DLD1 (cell line): ENCODE results near the gene ROS1.
"Not testable (repeated sequence)": the region's sequence is repeated elsewhere in the genome, so short reads cannot be mapped to it uniquely, and the experiment has no call there.

Experiments
- in situ Hi-C: cut with HindIII; loops from 2 replicates; pipeline ENCODE4 v1.10.0; 2017; ENCODE audit warnings: low sequenced_read_pairs

Gene ROS1

GRCh38 chr6:117387454-117387974 is 38.2 kb downstream of the ROS1 start:
- in situ Hi-C loops = no loop called here

GRCh38 chr6:117384659-117385058 is 41.1 kb downstream of the ROS1 start:
- in situ Hi-C loops = no loop called here

DNA sequence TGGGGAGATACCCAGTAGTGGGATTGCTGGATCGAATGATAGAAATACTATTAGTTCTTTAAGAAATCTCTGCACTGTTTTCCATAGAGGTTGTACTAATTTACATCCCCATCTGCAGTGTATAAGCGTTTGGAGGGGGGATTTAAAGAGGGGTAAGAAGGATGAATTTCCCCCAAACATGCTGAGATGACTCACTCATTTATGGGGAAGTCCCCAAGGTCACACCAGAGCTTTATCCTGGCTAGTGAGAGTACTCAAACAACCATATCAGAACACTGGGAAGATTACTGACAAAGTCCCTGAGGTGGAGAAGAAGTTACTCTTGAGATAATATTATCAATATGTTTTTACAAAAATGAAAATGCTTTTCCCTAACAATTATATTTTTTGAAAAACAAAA is 44.0 kb downstream of the ROS1 start:
- in situ Hi-C loops = no loop called here

DNA sequence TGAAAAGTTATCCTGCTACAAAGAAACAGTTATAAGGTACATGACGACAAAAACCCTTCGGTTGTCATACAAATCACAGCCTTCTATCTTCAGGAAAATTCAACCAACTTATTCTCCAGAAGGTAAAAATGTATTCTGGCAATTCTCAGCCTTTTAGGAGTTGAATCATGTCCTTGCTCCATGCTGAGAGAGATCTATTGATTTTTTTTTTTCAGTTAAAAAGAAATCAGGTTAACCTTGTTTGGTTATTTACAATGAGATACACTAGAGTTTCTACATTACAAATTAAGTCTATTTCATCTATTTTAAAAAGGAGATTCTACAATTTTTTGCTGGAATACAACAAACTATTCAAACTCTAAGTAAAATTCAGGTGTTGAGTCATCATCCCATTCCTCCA is 45.4 kb downstream of the ROS1 start:
- in situ Hi-C loops = no loop called here

DNA sequence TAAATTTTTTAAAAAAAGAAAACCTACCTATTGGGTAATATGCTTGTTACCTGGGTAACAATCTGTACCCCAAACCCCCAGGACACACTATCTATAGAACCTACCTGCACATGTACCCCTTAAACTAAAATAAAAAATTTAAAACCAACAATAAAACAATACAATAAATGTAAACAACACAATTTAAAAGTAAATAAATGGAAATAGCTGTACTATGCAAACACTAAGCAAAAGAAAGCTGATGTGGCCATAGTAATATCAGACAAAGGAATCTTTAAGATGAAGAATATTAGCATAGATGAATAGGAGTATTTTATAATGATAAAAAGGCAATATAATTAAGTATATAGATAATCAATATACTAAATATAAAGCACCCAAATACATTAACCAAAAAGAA is 50.3 kb downstream of the ROS1 start:
- in situ Hi-C loops = no loop called here

GRCh38 chr6:117373211-117373813 is 52.4 kb downstream of the ROS1 start:
- in situ Hi-C loops = no loop called here

- in situ Hi-C loops = not testable (repeated sequence)
Measured at GRCh38 chr6:117372289-117372688, 53.5 kb downstream of the ROS1 start.

GRCh38 chr6:117371492-117371891 is 54.2 kb downstream of the ROS1 start:
- in situ Hi-C loops = no loop called here

DNA sequence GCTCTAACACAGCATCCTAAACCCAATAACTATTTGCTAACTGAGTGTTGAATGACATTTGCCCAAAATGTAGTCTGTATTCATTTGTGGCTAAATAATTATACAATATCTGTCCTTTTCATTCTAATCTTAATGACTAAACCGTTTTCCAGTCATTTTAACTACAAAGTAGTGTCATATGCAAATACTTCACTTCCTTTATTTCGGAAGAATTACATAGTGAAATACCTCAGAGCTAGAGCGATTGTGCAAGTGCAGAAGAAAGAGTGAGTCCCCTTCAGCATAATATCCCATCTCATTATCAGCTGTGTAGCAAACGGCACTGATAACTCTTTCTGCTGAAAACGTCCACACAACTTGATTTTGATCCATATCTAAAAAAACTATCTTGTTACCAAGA is 66.2 kb downstream of the ROS1 start:
- in situ Hi-C loops = no loop called here

- in situ Hi-C loops = no loop called here
Measured at GRCh38 chr6:117354671-117355070, 71.1 kb downstream of the ROS1 start.

DNA sequence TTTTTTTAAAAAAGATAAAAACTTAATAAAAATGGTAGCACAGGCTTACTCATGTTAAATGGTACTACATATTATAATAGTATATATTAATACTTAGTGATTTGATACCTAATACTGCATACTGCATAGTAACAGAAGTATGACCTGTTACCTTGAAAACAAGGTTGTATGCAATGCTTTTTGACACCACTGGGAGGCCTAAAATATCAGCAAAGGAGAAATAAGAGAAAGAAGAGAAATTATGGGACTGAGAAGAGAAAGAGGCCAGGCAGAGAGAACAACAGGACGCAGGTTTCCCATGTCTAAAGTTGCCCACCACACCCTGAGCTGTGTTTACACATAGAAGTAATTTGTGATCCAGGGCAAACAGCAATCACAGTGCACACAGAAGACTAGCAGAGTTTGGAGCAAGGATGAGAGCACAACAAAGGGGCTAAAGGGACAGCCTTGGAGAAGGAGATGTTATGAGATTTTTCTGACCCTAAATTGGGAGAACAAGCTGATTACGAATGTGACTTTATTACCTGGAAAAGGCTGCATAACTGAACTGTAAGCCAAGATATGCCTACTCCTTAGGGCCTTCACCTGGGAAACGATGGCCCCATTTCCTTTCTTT is 73.2 kb downstream of the ROS1 start:
- in situ Hi-C loops = no loop called here

- in situ Hi-C loops = no loop called here
Measured at GRCh38 chr6:117351521-117351920, 74.2 kb downstream of the ROS1 start.

DNA sequence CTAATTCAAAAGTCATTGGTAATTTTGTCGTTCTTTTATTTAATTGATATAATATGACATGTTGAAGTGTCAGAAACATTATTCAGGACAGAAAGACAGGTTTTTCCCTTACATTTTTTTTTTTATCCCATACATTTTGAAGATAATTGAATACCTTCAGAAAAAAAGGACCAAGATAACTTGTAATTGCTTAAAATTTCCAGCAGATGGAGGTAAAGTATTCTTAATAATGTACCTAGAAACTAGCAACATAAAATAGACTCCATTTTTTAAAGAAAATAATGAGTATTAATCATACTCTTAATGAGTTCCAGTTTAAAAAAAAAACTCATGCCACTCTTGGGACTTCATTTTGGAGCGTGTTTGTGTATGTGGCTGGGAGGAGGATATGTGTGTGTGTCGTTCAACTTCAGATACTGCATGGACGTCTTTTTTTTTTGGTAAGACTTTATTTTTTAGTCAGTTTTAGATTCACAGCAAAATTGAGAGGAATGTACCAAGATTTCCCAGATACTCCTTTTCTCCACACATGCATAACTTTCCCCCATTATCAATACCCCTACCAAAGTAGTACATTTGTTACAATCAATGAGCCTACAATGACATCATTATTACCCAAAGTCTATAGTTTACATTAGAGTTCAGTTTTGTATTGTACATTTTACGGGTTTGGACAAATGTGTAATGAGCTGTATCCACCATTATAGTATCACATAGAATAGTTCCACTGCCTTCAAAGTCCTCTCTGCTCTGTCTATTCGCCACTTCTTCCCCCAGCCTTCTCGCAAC is 79.4 kb downstream of the ROS1 start:
- in situ Hi-C loops = no loop called here

DNA sequence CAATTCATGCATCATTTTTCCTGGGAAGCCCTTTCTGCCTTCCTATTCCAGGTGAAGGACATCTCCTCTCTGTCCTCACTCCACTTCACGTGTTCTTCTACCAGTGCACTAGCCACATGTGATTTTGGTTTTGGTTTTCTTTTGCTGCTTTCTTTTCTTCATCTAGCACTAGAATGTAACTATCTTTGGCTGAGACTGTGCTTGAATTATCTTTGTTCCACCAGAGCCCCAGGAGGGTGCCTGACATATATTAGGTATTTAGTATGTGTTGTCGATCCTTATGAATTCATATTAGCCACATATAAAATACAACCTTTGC is 80.5 kb downstream of the ROS1 start:
- in situ Hi-C loops = no loop called here

DNA sequence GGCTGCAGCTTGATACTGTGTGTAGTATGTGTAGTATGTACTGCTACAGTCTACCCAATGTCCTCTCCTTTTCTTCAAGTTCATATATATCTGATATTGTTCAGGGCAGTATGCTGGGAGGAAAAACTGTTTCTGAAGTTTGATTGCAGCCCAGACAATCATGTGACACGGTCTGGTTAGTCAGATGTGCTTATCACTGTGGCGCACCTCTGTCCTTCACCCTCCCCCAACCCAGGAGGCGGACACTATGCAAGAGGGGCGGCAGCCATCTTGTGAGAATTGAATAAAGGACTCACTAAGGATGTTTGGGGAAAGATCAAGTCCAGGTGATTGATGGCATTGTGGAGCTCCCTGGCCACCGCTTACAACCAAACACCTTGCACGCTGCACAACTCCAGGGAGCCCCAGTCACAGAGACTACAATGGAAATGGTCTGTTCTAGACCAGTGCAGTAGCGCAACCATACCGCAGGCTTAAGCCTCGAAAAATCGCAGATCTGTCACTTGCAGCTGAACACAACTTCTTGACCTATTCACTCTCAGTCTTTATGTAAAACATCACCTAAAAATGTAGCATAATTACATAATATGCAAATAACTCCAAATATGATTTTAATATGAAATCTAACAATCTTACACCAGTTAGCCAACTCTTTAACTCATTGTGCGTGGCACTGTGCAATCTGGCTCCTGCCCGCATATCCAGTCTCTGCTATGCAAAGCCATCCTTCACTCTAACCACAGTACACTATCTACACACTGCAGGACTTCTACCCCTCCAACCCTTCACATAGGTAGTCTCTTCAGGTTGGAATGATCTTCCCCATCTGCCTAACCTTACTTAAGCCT is 81.1 kb downstream of the ROS1 start:
- in situ Hi-C loops = no loop called here

DNA sequence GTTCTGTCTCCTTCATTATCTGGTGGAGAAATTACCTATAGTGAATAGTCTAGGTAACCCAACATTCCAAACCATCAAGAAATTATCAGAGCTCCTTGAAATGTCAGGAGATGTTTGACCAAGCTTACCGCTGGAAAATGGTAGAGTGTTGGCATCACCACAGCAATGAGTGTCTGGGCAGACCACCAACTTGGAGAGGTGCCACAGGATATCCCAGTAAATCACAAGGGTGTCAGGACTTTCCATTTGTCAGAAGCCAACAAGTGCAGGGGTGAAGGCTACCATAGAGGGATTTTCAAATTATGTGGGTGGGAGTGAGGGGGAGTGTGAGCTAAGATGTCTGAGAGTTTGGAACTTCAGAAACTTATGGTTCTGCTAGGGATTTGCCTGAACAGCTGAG is 87.2 kb downstream of the ROS1 start:
- in situ Hi-C loops = no loop called here

DNA sequence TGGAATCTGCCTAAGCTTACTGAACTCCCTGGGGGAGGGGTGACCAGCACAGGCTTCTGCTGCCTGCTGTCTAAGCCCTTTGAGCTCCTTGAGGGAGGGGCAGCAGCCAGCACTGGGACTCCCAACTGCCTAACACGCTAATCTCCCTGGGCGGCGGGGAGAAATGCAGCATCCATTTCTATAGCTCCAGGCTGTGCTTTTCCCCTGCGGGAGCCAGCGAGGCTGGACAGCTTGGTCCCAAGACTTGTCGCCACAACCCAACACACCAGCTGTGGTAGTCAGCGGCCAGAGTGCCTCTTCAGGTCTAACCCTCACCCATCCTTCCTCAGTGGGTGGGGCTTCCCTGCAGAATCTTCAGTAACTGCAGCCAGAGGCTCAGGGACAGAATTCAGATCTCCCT is 95.8 kb downstream of the ROS1 start:
- in situ Hi-C loops = no loop called here

DNA sequence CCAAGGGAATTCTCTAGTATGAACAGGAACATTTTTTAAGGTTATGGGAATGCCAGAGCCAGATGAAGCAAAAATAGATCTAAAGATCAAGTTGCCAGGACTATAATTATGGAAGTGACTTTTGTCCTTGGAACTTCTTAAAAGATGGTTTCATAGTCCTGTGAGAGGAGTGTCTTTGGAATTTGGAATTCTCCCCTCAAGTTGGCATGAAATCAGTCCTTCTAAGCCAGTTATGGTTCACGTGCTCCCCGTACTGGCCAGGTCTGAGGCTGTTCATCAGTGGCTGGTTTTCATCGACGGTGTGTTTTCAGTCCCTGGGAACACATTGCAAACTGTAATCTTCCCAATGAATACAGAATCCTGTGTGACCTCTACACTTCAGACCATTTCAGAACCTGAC is 97.2 kb downstream of the ROS1 start:
- in situ Hi-C loops = no loop called here

- in situ Hi-C loops = no loop called here
Measured at GRCh38 chr6:117328005-117328389, 97.7 kb downstream of the ROS1 start.

GRCh38 chr6:117327149-117328004 is 98.4 kb downstream of the ROS1 start:
- in situ Hi-C loops = no loop called here
